GM19452 (cell line): ENCODE results near the gene HIC2.
"Not testable (repeated sequence)": the region's sequence is repeated elsewhere in the genome, so short reads cannot be mapped to it uniquely, and the experiment has no call there.

Experiments used
- ATAC-seq: cut with Tn5 transposase; IDR thresholded peaks from one replicate; pipeline ENCODE4 v1.9.1; 2021; ENCODE audit not compliant: unreplicated experiment

HIC2 gene

GRCh38 chr22:21434378-21435233, 17.4 kb downstream of the HIC2 start:
- ATAC-seq, result not testable (repeated sequence)

DNA sequence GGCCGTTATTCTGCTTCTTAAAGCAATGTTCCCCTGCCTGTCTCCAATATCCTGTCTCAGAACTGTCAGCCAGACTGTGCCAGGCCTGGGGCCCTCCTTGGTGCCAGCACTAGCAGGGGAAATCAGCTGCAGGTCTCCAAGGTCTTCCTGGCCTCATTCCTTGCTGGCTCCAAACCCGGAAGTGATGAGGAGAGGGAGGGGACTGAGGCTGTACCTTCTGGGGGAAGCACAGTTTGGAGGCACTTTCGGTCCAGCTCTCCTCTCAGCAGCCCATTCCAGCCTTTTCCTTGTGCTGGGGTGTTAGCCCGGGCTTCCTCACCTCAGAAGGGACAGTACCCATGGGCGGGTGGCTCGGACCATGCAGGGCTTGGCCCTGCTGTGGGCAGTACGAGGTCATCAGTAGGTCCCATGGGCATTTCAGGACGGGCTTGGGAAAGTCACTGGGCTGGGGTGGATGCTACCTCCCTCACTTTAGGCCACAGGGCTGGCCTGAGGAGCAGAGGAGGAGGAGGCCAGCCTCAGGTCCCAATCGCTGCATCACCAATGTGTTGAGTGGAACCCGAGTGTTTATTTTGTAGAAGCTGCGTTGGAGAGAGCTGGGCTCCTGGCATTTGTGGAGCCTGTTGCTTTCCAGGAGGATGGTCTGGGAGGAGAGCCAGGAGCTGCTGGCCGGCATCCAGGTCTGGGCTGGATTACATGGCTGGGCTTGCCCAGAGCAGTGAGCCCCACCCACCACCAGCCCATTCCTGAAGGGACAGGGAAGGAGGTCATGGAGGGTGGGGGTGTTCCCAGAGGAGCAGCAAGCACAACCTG, 19.0 kb downstream of the HIC2 start:
- not testable (repeated sequence) for ATAC-seq

DNA sequence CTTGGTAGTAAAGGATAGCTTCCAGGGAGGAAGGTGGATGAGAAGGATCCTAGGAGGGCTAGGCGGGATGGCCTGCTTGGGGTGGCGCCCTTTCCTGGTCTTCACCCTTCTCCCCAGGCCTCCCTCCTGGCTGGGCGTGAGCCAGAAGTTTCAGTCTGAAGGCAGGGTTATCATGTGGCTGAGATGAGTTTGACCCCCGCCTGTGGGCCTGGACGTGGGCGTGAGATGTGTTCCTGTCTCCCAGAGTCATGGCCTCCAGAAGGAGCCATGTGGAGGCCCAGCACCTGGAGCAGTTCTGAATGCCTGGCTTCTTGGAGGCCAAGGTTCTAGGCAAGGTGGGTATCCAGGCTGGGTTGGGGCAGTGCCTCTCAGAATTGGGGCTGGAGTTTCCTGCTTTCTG, 20.8 kb downstream of the HIC2 start:
- not testable (repeated sequence) for ATAC-seq

- not testable (repeated sequence) for ATAC-seq
Observed at GRCh38 chr22:21440018-21440636, 23.0 kb downstream of the HIC2 start.

GRCh38 chr22:21440676-21441075, 23.5 kb downstream of the HIC2 start:
- ATAC-seq, result not testable (repeated sequence)

- not testable (repeated sequence) for ATAC-seq
Observed at GRCh38 chr22:21441170-21441569, 24.0 kb downstream of the HIC2 start.

- not testable (repeated sequence) for ATAC-seq
Observed at GRCh38 chr22:21442123-21442522, 25.0 kb downstream of the HIC2 start.

DNA sequence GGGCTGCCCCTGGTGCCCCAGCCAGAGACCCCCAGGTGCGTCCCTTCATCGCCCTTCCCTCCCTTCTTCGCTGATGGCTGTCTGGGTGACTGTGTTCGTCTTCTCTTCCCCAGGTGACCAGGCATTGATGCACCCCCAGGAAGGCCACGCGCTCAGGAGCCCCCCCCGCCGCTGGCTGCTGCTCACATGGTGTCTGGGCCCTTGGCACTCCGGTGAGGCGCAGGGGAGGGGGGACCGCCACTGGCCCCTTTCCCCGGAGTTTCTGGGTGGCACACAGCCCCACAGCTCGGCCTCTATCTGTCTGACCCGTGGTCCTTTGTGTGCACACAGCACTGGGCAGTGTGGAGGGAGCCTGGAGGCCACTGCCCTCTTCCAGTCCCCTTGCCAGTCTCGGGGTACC, 25.5 kb downstream of the HIC2 start:
- ATAC-seq, result not testable (repeated sequence)

- ATAC-seq, result no peak
Observed at GRCh38 chr22:21443057-21443734, 26.0 kb downstream of the HIC2 start.

DNA sequence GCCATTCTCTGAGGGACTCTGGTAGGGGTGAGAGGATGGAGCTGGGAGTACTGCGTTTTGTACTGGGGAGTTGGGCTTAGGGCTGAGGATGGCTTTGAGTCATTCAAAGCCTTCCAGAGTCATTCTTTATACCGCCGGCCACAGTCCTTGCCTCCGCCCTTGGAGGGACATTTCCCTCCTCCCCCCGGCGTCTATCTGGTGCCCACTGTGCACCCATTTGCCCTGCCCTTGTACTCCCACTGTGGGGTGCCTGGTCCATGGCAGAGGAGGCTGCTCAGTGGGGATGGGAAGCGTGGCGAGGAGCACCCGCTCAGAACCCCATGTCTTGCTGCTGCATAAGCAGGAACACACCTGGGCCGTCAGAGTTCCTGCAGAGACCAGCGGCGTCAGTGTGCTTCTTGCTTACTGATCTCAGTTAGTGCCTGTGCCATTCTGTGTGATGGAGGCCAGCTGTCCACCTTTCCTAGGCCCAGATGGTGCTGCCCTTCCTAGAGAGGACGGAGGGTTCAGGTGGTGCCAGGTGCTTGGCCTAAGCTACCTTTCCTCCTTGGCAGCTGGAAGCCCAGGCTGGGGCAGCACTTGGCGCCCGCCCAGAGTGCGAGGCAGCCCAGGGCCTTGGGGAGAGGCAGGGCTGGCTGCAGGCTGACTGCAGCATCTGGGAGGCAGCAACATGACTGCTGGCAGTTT, 26.7 kb downstream of the HIC2 start:
- ATAC-seq, result no peak

- no peak for ATAC-seq
Observed at GRCh38 chr22:21444701-21445436, 27.7 kb downstream of the HIC2 start.

- no peak for ATAC-seq
Observed at GRCh38 chr22:21445437-21446127, 28.4 kb downstream of the HIC2 start.

- ATAC-seq, result no peak
Observed at GRCh38 chr22:21446128-21446826, 29.1 kb downstream of the HIC2 start.

- ATAC-seq, result no peak
Observed at GRCh38 chr22:21446827-21447690, 29.9 kb downstream of the HIC2 start.

DNA sequence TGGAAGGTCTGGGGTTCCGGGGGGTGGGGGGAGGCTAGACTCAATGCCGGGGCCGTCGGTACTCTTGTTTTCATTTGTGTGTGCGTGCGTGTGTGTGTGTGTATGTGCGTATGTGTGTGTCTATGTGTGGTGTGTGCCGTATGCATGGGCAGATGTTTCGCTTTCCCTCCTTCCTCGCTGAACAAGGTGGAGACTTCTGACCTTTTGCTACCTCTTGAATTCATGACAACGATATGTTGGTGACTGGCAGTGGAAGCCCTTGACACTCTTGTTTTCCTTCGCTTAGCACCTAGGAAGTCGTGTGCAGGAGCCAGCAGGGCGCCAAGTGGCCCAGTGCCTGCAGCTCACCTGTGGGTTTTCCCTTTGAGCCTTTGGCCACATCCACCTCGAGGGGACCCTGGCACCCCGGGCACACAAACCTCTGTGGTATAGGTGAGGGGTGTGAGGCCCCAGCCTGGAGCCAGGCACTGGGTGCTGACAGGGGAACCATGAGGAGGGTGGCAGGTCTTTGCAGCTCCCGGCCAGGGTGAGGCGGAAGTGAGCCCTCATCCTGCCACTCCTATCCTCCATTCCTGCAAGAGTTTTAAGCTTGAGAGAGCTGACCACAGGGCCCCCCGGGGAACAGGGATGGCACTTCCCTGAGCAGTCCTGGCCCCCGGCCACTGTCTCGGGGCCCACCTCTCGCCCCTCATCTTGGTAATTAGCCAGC, 30.7 kb downstream of the HIC2 start:
- no peak for ATAC-seq

DNA sequence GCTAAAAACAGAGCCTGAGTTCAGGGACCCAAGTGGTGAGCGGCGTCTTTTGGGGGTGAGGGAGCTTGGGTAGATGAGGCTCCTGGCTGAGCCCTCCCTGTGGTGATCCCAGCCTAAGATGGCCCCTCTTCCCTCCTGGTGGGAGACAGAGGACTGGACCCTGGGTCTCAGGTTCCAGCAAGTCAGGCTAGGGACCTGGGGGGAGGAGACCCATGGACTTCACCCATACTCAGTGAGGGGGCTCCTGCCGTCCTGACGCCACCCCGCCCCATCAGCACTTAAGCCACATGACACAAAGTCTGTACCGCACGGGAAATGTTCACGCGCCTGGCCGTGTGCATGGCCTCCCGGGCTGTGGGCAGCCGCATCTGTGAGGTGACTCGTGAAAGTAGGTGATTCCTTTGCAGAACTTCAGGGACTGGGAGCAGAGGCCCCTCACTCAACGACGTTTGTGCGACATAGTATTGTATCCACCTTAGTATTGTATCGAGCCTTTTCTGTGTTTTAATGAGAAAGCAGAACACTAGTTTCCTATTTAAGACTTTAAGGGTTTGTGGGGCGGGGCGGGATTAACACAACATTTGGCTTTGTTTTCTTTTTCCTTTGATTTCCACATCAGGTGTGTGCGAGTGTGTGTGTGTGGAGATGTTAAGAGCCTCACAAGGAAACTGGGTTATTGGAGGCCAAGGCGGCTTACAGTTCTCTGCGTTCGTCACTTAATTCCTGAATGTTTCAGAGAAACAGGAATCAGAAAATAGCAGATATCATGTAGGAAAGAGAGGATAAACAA, 31.7 kb downstream of the HIC2 start:
- no peak for ATAC-seq
